Measurements from ENCODE around the gene IRAK2.

The IRAK2 gene

GRCh38 chr3:10204921-10205320 is 40.2 kb downstream of the IRAK2 start:
- Histone ChIP-seq H3K9me3 (ENCODE audit: insufficient read depth, low read depth, low read length) (no peaks in the 10 kb centered on the region), H3K36me3 (ENCODE audit: insufficient read depth, low read length) (no peaks in the 10 kb centered on the region), H3K4me1 (ENCODE audit: insufficient read depth, low read length, poor library complexity, severe bottlenecking) (no peaks in the 10 kb centered on the region), H4K20me1 (ENCODE audit: insufficient read depth, low read length, poor library complexity, severe bottlenecking) (no peaks in the 10 kb centered on the region), H3K79me2 (ENCODE audit: insufficient read depth, low read length) (no peaks in the 10 kb centered on the region), H3F3A (ENCODE audit: low read depth) (no peaks in the 10 kb centered on the region), H3K9ac (ENCODE audit: low read depth, low read length, poor library complexity, severe bottlenecking) (no peak overlapping the region), H3K4me3 (ENCODE audit: low read length, poor library complexity, severe bottlenecking) (no peak overlapping the region), H3K4me2 (ENCODE audit: low read depth, low read length, poor library complexity, severe bottlenecking) (no peak overlapping the region), H3K27me3 (ENCODE audit: insufficient read depth, low read length, poor library complexity, severe bottlenecking) (no peaks in the 10 kb centered on the region), H2AFZ (ENCODE audit: low read length) (no peak overlapping the region), H3K9me2 (replicated peaks; ENCODE audit: low read depth, low read length) (no peaks in the 10 kb centered on the region)
- TF ChIP-seq CTCF (conservative IDR thresholded peaks at IDR 0.05; ENCODE audit: low read length), result no peak
- TF ChIP-seq EZH2phosphoT487 (IDR thresholded peaks at IDR 0.05; ENCODE audit: borderline replicate concordance), result no peak

DNA sequence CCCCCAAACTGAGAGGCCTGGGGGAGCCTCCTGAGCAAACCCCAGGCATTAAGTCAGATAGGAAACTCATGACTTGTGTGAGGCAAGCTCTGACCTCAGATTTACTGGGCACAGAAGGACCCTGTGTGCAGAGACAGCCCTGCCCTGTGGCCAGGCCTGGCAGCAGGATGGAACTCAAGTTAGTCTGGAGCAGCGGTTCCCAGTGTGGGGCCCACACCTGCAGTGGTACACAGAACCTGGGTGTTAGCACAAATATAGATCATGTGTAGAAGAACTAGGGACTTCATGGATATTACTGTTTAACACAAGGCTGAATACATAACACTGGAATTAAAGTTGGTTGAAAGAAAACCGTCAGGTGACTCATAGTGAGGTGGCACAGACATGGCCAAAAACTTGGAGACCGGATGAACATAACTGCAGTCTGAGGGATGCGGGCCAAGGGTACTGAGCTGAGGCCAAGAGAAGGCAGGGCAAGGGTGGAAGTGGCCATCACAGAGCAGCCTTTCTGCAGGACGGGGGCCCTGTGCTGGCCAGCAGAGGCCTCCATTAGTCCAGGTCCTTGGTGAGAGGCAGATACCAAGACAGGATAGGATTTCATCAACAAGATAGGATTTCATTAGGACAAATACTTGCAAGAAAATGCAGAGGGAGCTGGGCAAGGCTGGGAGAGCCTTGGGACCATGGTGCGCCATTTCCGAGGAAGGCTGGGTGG is 40.9 kb downstream of the IRAK2 start:
- H3F3A ChIP-seq (ENCODE audit: low read depth), result no peaks in the 10 kb centered on the region
- no peak overlapping the region for H3K4me3 ChIP-seq (ENCODE audit: low read length, poor library complexity, severe bottlenecking)
- TF ChIP-seq EZH2phosphoT487 (IDR thresholded peaks at IDR 0.05; ENCODE audit: borderline replicate concordance) (no peak), CTCF (conservative IDR thresholded peaks at IDR 0.05; ENCODE audit: low read length) (no peak)
- H4K20me1 ChIP-seq (ENCODE audit: insufficient read depth, low read length, poor library complexity, severe bottlenecking), result no peaks in the 10 kb centered on the region
- H3K4me2 ChIP-seq (ENCODE audit: low read depth, low read length, poor library complexity, severe bottlenecking), result no peak overlapping the region
- no peak overlapping the region for H2AFZ ChIP-seq (ENCODE audit: low read length)
- no peaks in the 10 kb centered on the region for H3K9me2 ChIP-seq (replicated peaks; ENCODE audit: low read depth, low read length)
- H3K9me3 ChIP-seq (ENCODE audit: insufficient read depth, low read depth, low read length), result no peaks in the 10 kb centered on the region
- H3K4me1 ChIP-seq (ENCODE audit: insufficient read depth, low read length, poor library complexity, severe bottlenecking), result no peaks in the 10 kb centered on the region
- H3K27me3 ChIP-seq (ENCODE audit: insufficient read depth, low read length, poor library complexity, severe bottlenecking), result no peaks in the 10 kb centered on the region
- no peak overlapping the region for H3K9ac ChIP-seq (ENCODE audit: low read depth, low read length, poor library complexity, severe bottlenecking)
- H3K79me2 ChIP-seq (ENCODE audit: insufficient read depth, low read length), result no peaks in the 10 kb centered on the region
- no peaks in the 10 kb centered on the region for H3K36me3 ChIP-seq (ENCODE audit: insufficient read depth, low read length)

DNA sequence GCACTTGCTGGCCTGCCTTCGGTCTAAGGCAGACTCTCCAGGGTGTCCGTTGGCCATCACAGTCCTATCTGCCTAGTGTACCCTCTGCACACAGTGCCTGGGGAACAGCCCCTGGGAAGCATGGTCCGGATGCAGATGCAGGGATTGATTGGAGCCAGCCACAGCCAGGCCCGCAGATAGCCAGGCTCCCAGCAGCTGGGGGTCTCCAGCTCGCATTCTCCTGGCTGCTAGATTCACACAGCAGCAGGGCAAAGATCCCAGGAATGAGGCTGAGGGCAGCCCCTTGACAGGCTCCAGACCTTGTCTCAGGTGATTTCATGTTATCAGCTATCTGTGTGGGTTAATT is 41.4 kb downstream of the IRAK2 start:
- no peak overlapping the region for H3K9ac ChIP-seq (ENCODE audit: low read depth, low read length, poor library complexity, severe bottlenecking)
- H3K9me3 ChIP-seq (ENCODE audit: insufficient read depth, low read depth, low read length), result no peaks in the 10 kb centered on the region
- no peak overlapping the region for H3K4me2 ChIP-seq (ENCODE audit: low read depth, low read length, poor library complexity, severe bottlenecking)
- H3F3A ChIP-seq (ENCODE audit: low read depth), result no peaks in the 10 kb centered on the region
- no peak overlapping the region for H3K4me3 ChIP-seq (ENCODE audit: low read length, poor library complexity, severe bottlenecking)
- no peaks in the 10 kb centered on the region for H3K27me3 ChIP-seq (ENCODE audit: insufficient read depth, low read length, poor library complexity, severe bottlenecking)
- no peaks in the 10 kb centered on the region for H3K4me1 ChIP-seq (ENCODE audit: insufficient read depth, low read length, poor library complexity, severe bottlenecking)
- no peak for TF ChIP-seq CTCF (conservative IDR thresholded peaks at IDR 0.05; ENCODE audit: low read length)
- TF ChIP-seq EZH2phosphoT487 (IDR thresholded peaks at IDR 0.05; ENCODE audit: borderline replicate concordance), result no peak
- H3K79me2 ChIP-seq (ENCODE audit: insufficient read depth, low read length), result no peaks in the 10 kb centered on the region
- no peaks in the 10 kb centered on the region for H3K9me2 ChIP-seq (replicated peaks; ENCODE audit: low read depth, low read length)
- H3K36me3 ChIP-seq (ENCODE audit: insufficient read depth, low read length), result no peaks in the 10 kb centered on the region
- no peak overlapping the region for H2AFZ ChIP-seq (ENCODE audit: low read length)
- no peaks in the 10 kb centered on the region for H4K20me1 ChIP-seq (ENCODE audit: insufficient read depth, low read length, poor library complexity, severe bottlenecking)
